Natural killer cell (primary cell): ENCODE measurements around the gene CC2D1B. TPM values are rescaled to one million over a fixed set of nuclear protein-coding genes. Genes with fewer than 3 reads are reported as not detected.

Experiments used
- ATAC-seq, 3 donors: fragments of 150-1000 bp in 2 of 3; fragments of 200-7000 bp in 1 of 3; cut with Tn5 transposase; 1 replicate in 1 of 3; 2 replicates in 2 of 3; pipeline ENCODE4 v1.10.0; 2021; ENCODE audit warnings: mild to moderate bottlenecking in 2 of 3, moderate library complexity in 2 of 3
- DNase-seq, 2 donors: peaks; one replicate each; pipeline versions ENCODE4 v3.0.0 to v3.0.0-alpha.2; 2013 to 2021; ENCODE audit warnings: mixed read lengths in 1 of 2
- H3K27ac ChIP-seq: one replicate; pipeline ENCODE4 v1.5.1; 2013; ENCODE audit warnings: mild to moderate bottlenecking, low read length
- H3K27me3 ChIP-seq: one replicate; pipeline ENCODE4 v1.6.1; 2013; ENCODE audit warnings: low read length; ENCODE audit not compliant: control insufficient read depth, insufficient read depth
- H3K36me3 ChIP-seq: one replicate; pipeline ENCODE4 v1.6.1; 2013; ENCODE audit warnings: low read length; ENCODE audit not compliant: control insufficient read depth, insufficient read depth
- H3K4me1 ChIP-seq: one replicate; pipeline ENCODE4 v1.6.1; 2013; ENCODE audit warnings: low read length; ENCODE audit not compliant: control insufficient read depth, insufficient read depth
- H3K4me3 ChIP-seq: one replicate; pipeline ENCODE4 v1.5.1; 2013; ENCODE audit warnings: low read length
- H3K9me3 ChIP-seq: one replicate; pipeline ENCODE4 v1.6.1; 2013; ENCODE audit warnings: low read length; ENCODE audit not compliant: control insufficient read depth, insufficient read depth
- H3K27ac Mint-ChIP-seq, 2 donors: one replicate each; pipeline ENCODE4 v1.8.0; 2022; ENCODE audit warnings: mild to moderate bottlenecking in 2 of 2, mixed read lengths in 2 of 2, moderate library complexity in 1 of 2
- H3K27me3 Mint-ChIP-seq, 2 donors: one replicate each; pipeline ENCODE4 v1.8.0; 2022; ENCODE audit warnings: low read depth in 2 of 2, mixed read lengths in 2 of 2
- H3K36me3 Mint-ChIP-seq: one replicate; pipeline ENCODE4 v1.8.0; 2022; ENCODE audit warnings: mixed read lengths
- H3K4me1 Mint-ChIP-seq, 2 donors: one replicate each; pipeline ENCODE4 v1.8.0; 2022; ENCODE audit warnings: mixed read lengths in 2 of 2
- H3K4me3 Mint-ChIP-seq: one replicate; pipeline ENCODE4 v1.8.0; 2022; ENCODE audit warnings: mild to moderate bottlenecking, moderate library complexity, mixed read lengths
- H3K9me3 Mint-ChIP-seq, 2 donors: one replicate each; pipeline ENCODE4 v1.8.0; 2022; ENCODE audit warnings: mixed read lengths in 2 of 2
- WGBS: methylation state at CpG from one replicate; pipeline ENCODE4 v1.1.7; 2013; ENCODE audit warnings: missing lambda C conversion rate; ENCODE audit not compliant: insufficient coverage; 5-methylcytosine and 5-hydroxymethylcytosine counted together
- intact Hi-C: fragments of 100-400 bp; cut with micrococcal nuclease; formaldehyde crosslinking; loops from one replicate; pipeline ENCODE4 v1.14.2; 2022
- total RNA-seq, 4 donors: library from RNA; stranded (reverse); fragments of 120-200 nt in 1 of 4; gene quantifications; one replicate each; pipeline versions ENCODE4 v1.2.3 to v1.2.4, GENCODE V29; 2013 to 2022
- TF ChIP-seq, protein P1 (sequence below): fragments of 200-600 bp; IDR thresholded peaks from one replicate; pipeline ENCODE4 v1.8.0; 2022; ENCODE audit warnings: antibody characterized with exemption

CC2D1B gene
- total RNA-seq, 3 donors from 2014 or later (not counting 1 experiment from before 2014, with no cell fraction given), result 61.4 to 78.4 (median 68.8) TPM

DNA sequence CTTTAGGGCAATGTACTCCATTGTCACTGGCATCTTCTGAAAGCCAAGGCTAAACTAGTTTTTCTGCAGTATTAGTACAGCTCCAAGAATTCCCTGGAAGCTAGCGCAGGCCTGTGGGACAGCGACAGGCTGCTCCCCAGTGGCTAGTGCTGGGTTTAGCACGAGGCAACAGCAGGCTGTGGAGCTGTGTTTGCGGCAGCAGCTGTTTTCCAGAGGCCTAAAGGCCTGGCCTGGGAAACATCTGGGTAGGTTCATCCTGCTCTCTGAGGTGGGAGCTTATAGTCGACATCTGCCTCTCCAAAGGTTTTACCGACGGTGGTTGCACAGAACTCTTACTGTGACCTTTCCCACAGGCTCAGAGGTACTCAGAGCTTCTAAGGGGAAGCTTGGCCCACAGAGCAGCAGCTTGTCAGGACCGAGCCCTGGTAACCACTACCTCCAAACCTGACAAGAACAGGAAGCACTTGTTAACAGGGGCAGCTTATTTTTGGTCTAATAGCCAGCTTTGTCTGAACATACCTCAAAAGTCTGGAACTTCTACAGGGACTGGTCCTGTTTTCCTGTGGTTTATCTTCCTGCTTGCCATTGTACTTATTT lies 17.2 kb downstream of the CC2D1B start:
- peak in 1 of 3 donors; percentile 48 for ATAC-seq
- Mint-ChIP-seq H3K27me3 (no peaks in the 10 kb centered on the region), H3K9me3 (no peaks in the 10 kb centered on the region), H3K4me3 (no peak overlapping the region), H3K36me3 (no peaks in the 10 kb centered on the region), H3K27ac (peak overlapping the region; percentile 64), H3K4me1 (peaks cover 14 to 16% of the 10 kb centered on the region in 2 donors)
- Histone ChIP-seq H3K27ac (no peak overlapping the region), H3K36me3 (peaks cover 23% of the 10 kb centered on the region), H3K9me3 (no peaks in the 10 kb centered on the region), H3K27me3 (no peaks in the 10 kb centered on the region), H3K4me3 (no peak overlapping the region), H3K4me1 (peaks cover 4% of the 10 kb centered on the region)
- intact Hi-C loops, result no loop called here
- WGBS, result 33% methylated on average over 8 of the region's 8 CpGs
- TF ChIP-seq, protein P1, sequence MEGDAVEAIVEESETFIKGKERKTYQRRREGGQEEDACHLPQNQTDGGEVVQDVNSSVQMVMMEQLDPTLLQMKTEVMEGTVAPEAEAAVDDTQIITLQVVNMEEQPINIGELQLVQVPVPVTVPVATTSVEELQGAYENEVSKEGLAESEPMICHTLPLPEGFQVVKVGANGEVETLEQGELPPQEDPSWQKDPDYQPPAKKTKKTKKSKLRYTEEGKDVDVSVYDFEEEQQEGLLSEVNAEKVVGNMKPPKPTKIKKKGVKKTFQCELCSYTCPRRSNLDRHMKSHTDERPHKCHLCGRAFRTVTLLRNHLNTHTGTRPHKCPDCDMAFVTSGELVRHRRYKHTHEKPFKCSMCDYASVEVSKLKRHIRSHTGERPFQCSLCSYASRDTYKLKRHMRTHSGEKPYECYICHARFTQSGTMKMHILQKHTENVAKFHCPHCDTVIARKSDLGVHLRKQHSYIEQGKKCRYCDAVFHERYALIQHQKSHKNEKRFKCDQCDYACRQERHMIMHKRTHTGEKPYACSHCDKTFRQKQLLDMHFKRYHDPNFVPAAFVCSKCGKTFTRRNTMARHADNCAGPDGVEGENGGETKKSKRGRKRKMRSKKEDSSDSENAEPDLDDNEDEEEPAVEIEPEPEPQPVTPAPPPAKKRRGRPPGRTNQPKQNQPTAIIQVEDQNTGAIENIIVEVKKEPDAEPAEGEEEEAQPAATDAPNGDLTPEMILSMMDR, result no peak
- DNase-seq, result no peak

DNA sequence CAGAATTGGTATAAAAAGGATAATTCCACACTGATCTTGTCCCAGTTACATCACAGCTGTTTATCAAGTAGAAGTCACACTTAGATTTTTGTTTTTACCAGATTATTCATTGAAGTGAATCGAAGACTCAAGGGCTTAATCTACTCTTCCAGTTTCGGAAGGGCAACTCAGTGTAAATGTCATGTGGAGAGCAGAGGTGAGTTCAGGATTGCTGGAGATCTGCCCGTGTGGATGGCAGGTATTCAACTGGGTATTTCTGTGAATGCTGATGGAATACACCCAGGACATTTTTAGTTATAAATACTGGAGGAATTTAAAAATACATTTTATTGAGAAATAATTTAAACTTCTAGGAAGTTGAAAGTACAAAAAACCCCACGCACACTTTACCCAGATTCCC lies 19.4 kb downstream of the CC2D1B start:
- Histone ChIP-seq H3K9me3 (no peaks in the 10 kb centered on the region), H3K4me1 (peaks cover 4% of the 10 kb centered on the region), H3K27ac (no peak overlapping the region), H3K4me3 (no peak overlapping the region), H3K36me3 (peaks cover 5% of the 10 kb centered on the region), H3K27me3 (no peaks in the 10 kb centered on the region)
- no peak overlapping the region for H3K4me3 Mint-ChIP-seq
- DNase-seq, result no peak
- 87% methylated on average over 4 of the region's 4 CpGs for WGBS
- ATAC-seq, result no peak
- no peaks in the 10 kb centered on the region for H3K9me3 Mint-ChIP-seq
- intact Hi-C loops, result no loop called here
- H3K27me3 Mint-ChIP-seq, result no peaks in the 10 kb centered on the region
- TF ChIP-seq, protein P1, result no peak
- peaks cover 14 to 16% of the 10 kb centered on the region in 2 donors for H3K4me1 Mint-ChIP-seq
- no peaks in the 10 kb centered on the region for H3K36me3 Mint-ChIP-seq
- no peak overlapping the region for H3K27ac Mint-ChIP-seq

DNA sequence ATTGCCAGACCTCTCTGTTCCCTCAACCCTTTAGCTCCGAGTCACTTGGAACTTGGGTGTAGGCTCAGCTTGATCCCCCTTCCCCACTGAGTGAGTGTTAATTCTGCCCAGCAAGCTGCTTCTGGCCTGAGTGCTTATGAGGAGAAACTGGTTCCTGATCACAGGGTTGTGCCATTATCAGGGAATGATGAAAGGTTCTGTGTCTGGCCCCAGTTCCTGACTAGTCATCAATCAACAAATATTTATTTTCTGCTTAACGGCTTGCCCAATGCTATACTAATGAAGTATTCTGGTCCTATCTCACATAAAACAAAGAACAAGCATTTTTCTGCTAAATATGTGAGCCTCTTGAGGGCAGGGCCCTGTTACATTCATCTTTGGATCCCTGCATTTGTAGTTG lies 20.8 kb downstream of the CC2D1B start:
- no peak overlapping the region for H3K4me3 Mint-ChIP-seq
- H3K27me3 ChIP-seq, result no peaks in the 10 kb centered on the region
- no peaks in the 10 kb centered on the region for H3K9me3 ChIP-seq
- no peaks in the 10 kb centered on the region for H3K36me3 Mint-ChIP-seq
- no peaks in the 10 kb centered on the region for H3K9me3 Mint-ChIP-seq
- H3K27me3 Mint-ChIP-seq, result no peaks in the 10 kb centered on the region
- 83% methylated on average over 2 of the region's 2 CpGs for WGBS
- no peak for ATAC-seq
- peaks cover 4% of the 10 kb centered on the region for H3K4me1 ChIP-seq
- H3K36me3 ChIP-seq, result no peaks in the 10 kb centered on the region
- intact Hi-C loops, result no loop called here
- no peak for DNase-seq
- H3K27ac ChIP-seq, result no peak overlapping the region
- H3K27ac Mint-ChIP-seq, result no peak overlapping the region
- no peak overlapping the region for H3K4me3 ChIP-seq
- peaks cover 14 to 16% of the 10 kb centered on the region in 2 donors for H3K4me1 Mint-ChIP-seq
- TF ChIP-seq, protein P1, result no peak

DNA sequence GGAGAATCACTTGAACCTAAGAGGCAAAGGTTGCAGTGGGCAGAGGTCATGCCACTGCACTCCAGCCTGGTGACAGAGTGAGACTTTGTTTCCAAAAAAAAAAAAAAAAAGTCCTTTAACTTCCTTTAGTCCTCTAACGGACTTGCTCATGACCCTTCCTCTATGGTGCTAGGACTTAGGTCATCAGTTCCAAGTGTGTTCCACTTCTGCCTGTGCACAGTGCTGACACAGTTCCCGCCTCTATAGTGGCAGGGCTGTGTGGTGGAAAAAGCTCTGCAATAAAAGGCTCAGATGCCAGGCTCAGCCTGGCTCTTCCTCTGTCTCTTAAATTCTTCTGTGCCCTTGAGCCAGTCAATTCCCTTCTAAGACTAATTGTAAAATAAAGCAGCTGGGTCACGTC lies 22.0 kb downstream of the CC2D1B start:
- Mint-ChIP-seq H3K27me3 (no peaks in the 10 kb centered on the region), H3K27ac (no peak overlapping the region), H3K9me3 (no peaks in the 10 kb centered on the region), H3K4me3 (no peak overlapping the region), H3K4me1 (peaks cover 14 to 15% of the 10 kb centered on the region in 2 donors), H3K36me3 (no peaks in the 10 kb centered on the region)
- no peak for DNase-seq
- H3K9me3 ChIP-seq, result no peaks in the 10 kb centered on the region
- ATAC-seq, result no peak
- no peaks in the 10 kb centered on the region for H3K27me3 ChIP-seq
- H3K4me1 ChIP-seq, result peaks cover 4% of the 10 kb centered on the region
- 85% methylated on average over 3 of the region's 3 CpGs for WGBS
- TF ChIP-seq, protein P1, result no peak
- intact Hi-C loops, result no loop called here
- no peak overlapping the region for H3K27ac ChIP-seq
- no peaks in the 10 kb centered on the region for H3K36me3 ChIP-seq
- no peak overlapping the region for H3K4me3 ChIP-seq
